Body of pancreas (tissue), 4 donors: Measurements from ENCODE around the gene SELENOO. TPM values are rescaled to one million over a fixed set of nuclear protein-coding genes. Genes with fewer than 3 reads are reported as not detected.

Experiments
- ATAC-seq: fragments of 150-250 bp; one replicate; pipeline ENCODE4 v1.9.1; 2016
- DNase-seq, 4 donors: peaks; one replicate each; pipeline ENCODE4 v3.0.0-alpha.2; 2019
- H3K27ac ChIP-seq, 4 donors: fragments of 200-600 bp; sonication (generic); 1 replicate in 3 of 4; 2 replicates in 1 of 4; pipeline versions ENCODE4 v1.5.1 to v1.6.1; 2016 to 2019; ENCODE audit warnings: mild to moderate bottlenecking in 1 of 4, mixed read lengths in 1 of 4, moderate library complexity in 1 of 4
- H3K27me3 ChIP-seq, 2 donors: fragments of 200-600 bp; sonication (generic); one replicate each; pipeline ENCODE4 v1.6.0; 2016; ENCODE audit warnings: mild to moderate bottlenecking in 1 of 2
- H3K36me3 ChIP-seq, 2 donors: fragments of 200-600 bp; sonication (generic); replicated peaks in 1 of 2; 2 replicates each; pipeline ENCODE4 v1.5.1; 2016; ENCODE audit warnings: low read depth in 2 of 2; ENCODE audit not compliant: insufficient read depth in 1 of 2
- H3K4me1 ChIP-seq: fragments of 200-600 bp; sonication (generic); one replicate; pipeline ENCODE4 v1.6.0; 2016
- H3K4me3 ChIP-seq, 2 donors: fragments of 200-600 bp; sonication (generic); 1 replicate in 1 of 2; 2 replicates in 1 of 2; pipeline ENCODE4 v1.5.1; 2016 to 2019
- H3K9me3 ChIP-seq, 3 donors: fragments of 200-600 bp; sonication (generic); 1 replicate in 2 of 3; 2 replicates in 1 of 3; pipeline ENCODE4 v1.5.1; 2016
- POLR2A ChIP-seq, 3 donors: fragments of 450-650 bp; IDR thresholded peaks; one replicate each; pipeline ENCODE4 v1.6.1; 2016; ENCODE audit warnings: antibody characterized with exemption in 3 of 3, mild to moderate bottlenecking in 2 of 3
- WGBS, 2 donors: methylation state at CpG; one replicate each; pipeline ENCODE4 v1.1.5; 2017; 5-methylcytosine and 5-hydroxymethylcytosine counted together
- intact Hi-C: fragments of 100-400 bp; cut with DNase I; formaldehyde crosslinking; loops from one replicate; pipeline ENCODE4 v1.15.1; 2023
- total RNA-seq, 2 donors: library from RNA; depleted of rRNA; stranded (reverse); fragments of >200 nt; gene quantifications; one replicate each; pipeline ENCODE4 v1.1.0, GENCODE V29; 2016
- TF ChIP-seq, protein P1 (sequence below), 7 experiments: fragments of 450-650 bp in 4 of 7; fragments of 200-600 bp in 3 of 7; sonication (generic) in 3 of 7; IDR thresholded peaks; one replicate each; pipeline ENCODE4 v1.5.1; 2016 to 2019; ENCODE audit warnings: antibody characterized with exemption in 7 of 7

The SELENOO gene
- total RNA-seq, 2 donors from 2014 or later = 23.6 to 57.4 TPM

DNA sequence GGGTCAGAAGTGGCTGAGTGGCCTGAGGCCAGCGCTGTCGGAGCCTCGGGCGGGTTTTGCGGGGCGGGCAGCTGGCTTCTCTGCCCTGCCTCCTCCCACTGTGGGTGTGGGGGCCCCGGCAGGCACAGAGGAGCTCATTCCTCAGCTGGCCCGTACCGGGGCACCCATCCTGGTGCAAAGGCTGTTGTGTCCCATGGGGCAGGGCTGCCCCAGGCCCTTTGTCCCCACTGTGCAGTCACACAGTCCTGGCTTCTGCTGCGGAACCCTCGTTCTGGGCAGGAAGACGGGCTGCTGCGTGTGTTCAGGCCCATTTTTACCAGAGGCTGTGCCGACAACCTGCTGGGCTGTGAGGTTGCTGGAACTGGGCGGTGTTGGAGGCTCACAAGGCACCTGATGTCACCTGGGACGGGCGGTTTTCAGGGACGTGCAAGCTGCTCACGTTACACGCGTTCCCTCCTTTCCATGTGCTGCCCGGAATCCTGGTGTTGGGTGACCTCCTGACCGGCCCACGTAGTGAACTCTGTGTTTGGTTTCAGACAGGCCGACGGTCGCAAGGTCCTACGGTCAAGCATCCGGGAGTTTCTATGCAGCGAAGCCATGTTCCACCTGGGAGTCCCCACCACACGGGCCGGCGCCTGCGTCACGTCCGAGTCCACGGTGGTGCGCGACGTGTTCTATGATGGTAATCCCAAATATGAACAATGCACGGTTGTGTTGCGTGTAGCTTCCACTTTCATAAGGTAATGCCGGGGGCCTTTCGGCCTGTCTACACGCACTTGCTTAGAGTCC is 5.2 kb downstream of the SELENOO start:
- Histone ChIP-seq H3K27me3 (no peaks in the 10 kb centered on the region), H3K36me3 (peaks cover 0 to 4% of the 10 kb centered on the region in 2 donors), H3K4me3 (no peak overlapping the region), H3K27ac (no peak overlapping the region), H3K4me1 (peaks cover 16% of the 10 kb centered on the region), H3K9me3 (no peaks in the 10 kb centered on the region)
- no peak for TF ChIP-seq POLR2A (IDR thresholded peaks at IDR 0.05)
- TF ChIP-seq, protein P1, sequence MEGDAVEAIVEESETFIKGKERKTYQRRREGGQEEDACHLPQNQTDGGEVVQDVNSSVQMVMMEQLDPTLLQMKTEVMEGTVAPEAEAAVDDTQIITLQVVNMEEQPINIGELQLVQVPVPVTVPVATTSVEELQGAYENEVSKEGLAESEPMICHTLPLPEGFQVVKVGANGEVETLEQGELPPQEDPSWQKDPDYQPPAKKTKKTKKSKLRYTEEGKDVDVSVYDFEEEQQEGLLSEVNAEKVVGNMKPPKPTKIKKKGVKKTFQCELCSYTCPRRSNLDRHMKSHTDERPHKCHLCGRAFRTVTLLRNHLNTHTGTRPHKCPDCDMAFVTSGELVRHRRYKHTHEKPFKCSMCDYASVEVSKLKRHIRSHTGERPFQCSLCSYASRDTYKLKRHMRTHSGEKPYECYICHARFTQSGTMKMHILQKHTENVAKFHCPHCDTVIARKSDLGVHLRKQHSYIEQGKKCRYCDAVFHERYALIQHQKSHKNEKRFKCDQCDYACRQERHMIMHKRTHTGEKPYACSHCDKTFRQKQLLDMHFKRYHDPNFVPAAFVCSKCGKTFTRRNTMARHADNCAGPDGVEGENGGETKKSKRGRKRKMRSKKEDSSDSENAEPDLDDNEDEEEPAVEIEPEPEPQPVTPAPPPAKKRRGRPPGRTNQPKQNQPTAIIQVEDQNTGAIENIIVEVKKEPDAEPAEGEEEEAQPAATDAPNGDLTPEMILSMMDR (IDR thresholded peaks at IDR 0.05) = no peak
- DNase-seq = peak in 1 of 4 donors; percentile 13
- no peak for ATAC-seq
- intact Hi-C loops = loop anchor here (5.0 kb wide), 1 partner anchor 54 kb away; no protein-coding TSS in a partner anchor
- WGBS, 2 donors = 91 to 99% methylated on average over 28 to 45 of the region's 45 CpGs

DNA sequence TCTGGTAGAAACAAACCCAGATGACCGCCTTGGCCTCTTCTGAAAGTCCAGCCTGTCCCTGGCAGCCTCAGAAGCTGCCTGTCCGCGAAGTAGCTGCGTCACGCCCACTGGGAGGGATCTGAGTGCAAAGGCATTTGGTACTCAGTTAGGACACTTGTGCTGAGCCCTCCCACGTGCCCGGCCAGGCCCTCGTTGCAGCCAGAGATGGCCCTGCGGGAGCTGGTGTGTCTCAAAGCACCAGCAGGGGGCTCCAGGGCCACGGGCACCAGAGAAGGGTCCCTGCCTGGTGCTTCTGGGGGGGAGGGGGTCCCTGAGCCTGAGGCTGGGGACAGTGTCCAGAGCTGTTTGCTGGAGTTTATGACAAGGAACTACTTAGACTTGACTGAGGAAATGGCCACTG is 5.8 kb downstream of the SELENOO start:
- Histone ChIP-seq H3K4me1 (peaks cover 14% of the 10 kb centered on the region), H3K27me3 (no peaks in the 10 kb centered on the region), H3K27ac (no peak overlapping the region), H3K36me3 (peaks cover 0 to 7% of the 10 kb centered on the region in 2 donors), H3K9me3 (no peaks in the 10 kb centered on the region), H3K4me3 (no peak overlapping the region)
- DNase-seq = peak in 2 of 4 donors; percentile 19 to 27
- no peak for ATAC-seq
- TF ChIP-seq, protein P1 (IDR thresholded peaks at IDR 0.05) = peak in 1 of 7 experiments; percentile 11
- TF ChIP-seq POLR2A (IDR thresholded peaks at IDR 0.05) = no peak
- WGBS, 2 donors = 52% methylated on average over 10 of the region's 10 CpGs; no CpG with 5 or more reads in 1 of the 2 donors
- intact Hi-C loops = loop anchor here (5.0 kb wide), 1 partner anchor 54 kb away; no protein-coding TSS in a partner anchor

DNA sequence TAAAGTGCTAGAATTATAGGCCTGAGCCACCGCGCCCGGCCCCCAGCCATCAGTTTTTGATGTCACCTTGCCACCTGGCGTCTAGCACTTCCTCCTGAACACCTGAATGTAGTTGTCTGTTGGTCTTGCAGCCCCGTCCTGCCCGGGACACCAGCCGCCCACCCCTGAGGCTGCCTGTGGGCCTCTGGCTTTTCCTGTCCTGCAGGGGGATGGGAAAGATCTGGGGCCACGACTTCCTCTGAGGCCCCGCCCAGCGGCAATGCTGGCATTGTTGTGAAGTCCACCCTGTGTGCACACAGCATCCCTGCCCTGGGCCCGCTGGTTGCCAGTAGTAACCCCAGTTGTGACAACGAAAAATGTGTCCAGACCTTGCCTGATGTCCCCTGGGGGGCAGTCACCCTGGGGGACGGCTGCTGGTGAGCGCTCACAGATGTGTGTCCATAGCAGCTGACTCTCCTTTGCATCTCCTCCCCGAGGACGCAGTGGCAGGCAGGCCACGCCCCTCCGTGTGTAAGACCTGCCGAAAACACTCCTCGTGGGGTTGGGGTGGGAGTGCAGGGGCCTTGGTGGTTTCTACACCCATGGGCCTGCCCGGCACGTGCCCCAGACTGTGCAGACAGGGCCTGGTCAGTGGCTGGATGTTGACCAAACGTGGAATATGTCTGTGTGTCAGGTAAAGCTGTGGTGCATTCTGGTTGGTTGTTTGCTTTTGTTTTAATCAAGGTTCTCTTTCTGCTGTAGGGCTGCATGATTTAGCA is 6.8 kb downstream of the SELENOO start:
- ATAC-seq = no peak
- TF ChIP-seq POLR2A (IDR thresholded peaks at IDR 0.05) = no peak
- TF ChIP-seq, protein P1 (IDR thresholded peaks at IDR 0.05) = no peak
- peaks cover 0 to 10% of the 10 kb centered on the region in 2 donors for H3K36me3 ChIP-seq
- H3K4me3 ChIP-seq = no peak overlapping the region
- H3K27me3 ChIP-seq = no peaks in the 10 kb centered on the region
- no peak overlapping the region for H3K27ac ChIP-seq
- 66 to 80% methylated on average over 22 of the region's 23 CpGs for WGBS, 2 donors
- no peaks in the 10 kb centered on the region for H3K9me3 ChIP-seq
- H3K4me1 ChIP-seq = peaks cover 4% of the 10 kb centered on the region
- intact Hi-C loops = loop anchor here (5.0 kb wide), 1 partner anchor 55 kb away; no protein-coding TSS in a partner anchor
- no peak for DNase-seq

DNA sequence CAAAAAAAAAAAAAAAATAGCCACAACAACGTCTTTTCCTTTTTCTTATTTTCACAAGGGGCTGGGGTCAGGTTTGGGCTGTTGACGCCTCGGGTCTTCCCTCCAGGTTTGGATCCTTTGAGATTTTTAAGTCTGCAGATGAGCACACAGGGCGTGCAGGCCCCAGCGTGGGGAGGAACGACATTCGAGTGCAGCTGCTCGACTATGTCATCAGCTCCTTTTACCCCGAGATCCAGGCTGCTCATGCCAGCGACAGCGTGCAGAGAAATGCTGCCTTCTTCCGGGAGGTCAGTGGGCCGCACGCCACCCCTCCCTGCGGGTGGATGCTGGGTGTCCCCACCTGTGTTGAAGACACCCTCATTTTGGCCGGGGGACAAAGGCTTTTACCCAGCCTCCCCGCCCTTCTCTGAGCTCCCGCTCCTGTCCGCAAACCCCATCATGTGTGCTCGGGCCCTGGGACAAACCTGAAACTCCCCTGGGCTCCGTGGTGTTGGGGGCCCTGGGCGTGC is 7.7 kb downstream of the SELENOO start:
- ATAC-seq = no peak
- Histone ChIP-seq H3K4me1 (no peaks in the 10 kb centered on the region), H3K36me3 (peaks cover 0 to 12% of the 10 kb centered on the region in 2 donors), H3K27ac (no peak overlapping the region), H3K9me3 (no peaks in the 10 kb centered on the region), H3K27me3 (no peaks in the 10 kb centered on the region), H3K4me3 (no peak overlapping the region)
- peak in 1 of 4 donors; percentile 11 for DNase-seq
- WGBS, 2 donors = 86 to 93% methylated on average over 15 to 22 of the region's 22 CpGs
- TF ChIP-seq, protein P1 (IDR thresholded peaks at IDR 0.05) = no peak
- TF ChIP-seq POLR2A (IDR thresholded peaks at IDR 0.05) = no peak
- intact Hi-C loops = loop anchor here (5.0 kb wide), 1 partner anchor 56 kb away; no protein-coding TSS in a partner anchor
